Thyroid gland (tissue), 4 donors: ENCODE measurements around the gene PIK3R5.

Source experiments
- POLR2A ChIP-seq, 2 donors: fragments of 450-650 bp; IDR thresholded peaks; one replicate each; pipeline ENCODE4 v1.6.1; 2017; ENCODE audit warnings: antibody characterized with exemption in 2 of 2, mild to moderate bottlenecking in 2 of 2, moderate library complexity in 1 of 2
- TF ChIP-seq, protein P1 (sequence below), 6 experiments: fragments of 200-600 bp in 3 of 6; fragments of 450-650 bp in 3 of 6; sonication (generic) in 3 of 6; IDR thresholded peaks; one replicate each; pipeline ENCODE4 v1.5.1; 2016 to 2019; ENCODE audit warnings: antibody characterized with exemption in 6 of 6, mild to moderate bottlenecking in 2 of 6, inconsistent platforms in 1 of 6, moderate library complexity in 1 of 6

DNA sequence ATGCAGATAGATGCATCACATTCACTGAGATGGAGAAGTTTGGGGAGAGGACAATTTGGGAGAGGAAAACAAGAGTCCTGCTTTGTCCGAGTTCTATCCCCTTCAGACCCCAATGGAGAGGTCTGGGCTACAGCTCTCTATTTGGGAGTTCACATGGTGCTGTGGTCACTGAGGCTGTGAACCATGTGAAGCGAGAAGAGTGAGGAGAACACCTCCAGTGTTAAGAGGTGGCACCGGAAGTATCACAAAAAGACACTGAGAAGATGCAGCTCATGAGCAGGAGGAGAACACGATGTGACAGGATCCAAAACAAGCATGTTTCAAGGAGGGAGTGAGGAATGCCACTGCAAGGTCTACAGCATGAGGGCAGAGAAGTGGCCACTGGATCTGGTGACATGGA lies 39.7 kb downstream of the PIK3R5 start:
- TF ChIP-seq, protein P1, sequence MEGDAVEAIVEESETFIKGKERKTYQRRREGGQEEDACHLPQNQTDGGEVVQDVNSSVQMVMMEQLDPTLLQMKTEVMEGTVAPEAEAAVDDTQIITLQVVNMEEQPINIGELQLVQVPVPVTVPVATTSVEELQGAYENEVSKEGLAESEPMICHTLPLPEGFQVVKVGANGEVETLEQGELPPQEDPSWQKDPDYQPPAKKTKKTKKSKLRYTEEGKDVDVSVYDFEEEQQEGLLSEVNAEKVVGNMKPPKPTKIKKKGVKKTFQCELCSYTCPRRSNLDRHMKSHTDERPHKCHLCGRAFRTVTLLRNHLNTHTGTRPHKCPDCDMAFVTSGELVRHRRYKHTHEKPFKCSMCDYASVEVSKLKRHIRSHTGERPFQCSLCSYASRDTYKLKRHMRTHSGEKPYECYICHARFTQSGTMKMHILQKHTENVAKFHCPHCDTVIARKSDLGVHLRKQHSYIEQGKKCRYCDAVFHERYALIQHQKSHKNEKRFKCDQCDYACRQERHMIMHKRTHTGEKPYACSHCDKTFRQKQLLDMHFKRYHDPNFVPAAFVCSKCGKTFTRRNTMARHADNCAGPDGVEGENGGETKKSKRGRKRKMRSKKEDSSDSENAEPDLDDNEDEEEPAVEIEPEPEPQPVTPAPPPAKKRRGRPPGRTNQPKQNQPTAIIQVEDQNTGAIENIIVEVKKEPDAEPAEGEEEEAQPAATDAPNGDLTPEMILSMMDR (IDR thresholded peaks at IDR 0.05) = no peak
- no peak for TF ChIP-seq POLR2A (IDR thresholded peaks at IDR 0.05)
